NCI-H510A treated with DMSO at 0.1 percent for 48 hours (cell line): ENCODE measurements around the gene PIGBOS1.
"Not testable (repeated sequence)": the region's sequence is repeated elsewhere in the genome, so short reads cannot be mapped to it uniquely, and the experiment has no call there.

ENCODE experiments used
- DNase-seq: peaks from one replicate; lab custom pipeline; 2025; lab: John Stamatoyannopoulos, UW

PIGBOS1 gene

DNA sequence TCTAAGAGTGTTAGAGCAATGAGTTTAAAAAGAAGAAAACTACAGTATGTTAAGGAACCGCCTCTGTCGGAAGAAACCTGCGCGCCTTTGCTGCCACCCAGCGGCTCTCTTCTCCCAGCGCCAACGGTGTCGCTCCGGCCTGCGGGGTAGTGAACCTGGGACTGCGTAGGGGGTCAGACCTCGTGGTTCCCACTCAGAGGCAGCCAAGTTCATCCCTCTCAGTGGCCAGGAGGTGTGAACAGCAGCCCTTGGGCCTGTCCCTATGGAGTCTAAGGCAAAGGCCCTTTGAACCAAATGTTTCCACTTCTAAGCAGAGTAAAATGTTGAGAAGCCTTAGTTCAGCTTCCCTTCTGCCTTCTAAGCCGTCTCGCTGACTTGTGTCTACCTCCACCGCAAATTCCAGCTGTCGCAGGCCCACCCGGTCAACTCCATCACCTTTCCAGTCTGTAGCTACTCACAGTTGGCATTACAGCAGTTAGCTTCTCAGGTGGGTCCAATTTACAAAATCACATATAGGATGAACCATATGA lies 28.3 kb downstream of the PIGBOS1 start:
- DNase-seq: peak; percentile 64

DNA sequence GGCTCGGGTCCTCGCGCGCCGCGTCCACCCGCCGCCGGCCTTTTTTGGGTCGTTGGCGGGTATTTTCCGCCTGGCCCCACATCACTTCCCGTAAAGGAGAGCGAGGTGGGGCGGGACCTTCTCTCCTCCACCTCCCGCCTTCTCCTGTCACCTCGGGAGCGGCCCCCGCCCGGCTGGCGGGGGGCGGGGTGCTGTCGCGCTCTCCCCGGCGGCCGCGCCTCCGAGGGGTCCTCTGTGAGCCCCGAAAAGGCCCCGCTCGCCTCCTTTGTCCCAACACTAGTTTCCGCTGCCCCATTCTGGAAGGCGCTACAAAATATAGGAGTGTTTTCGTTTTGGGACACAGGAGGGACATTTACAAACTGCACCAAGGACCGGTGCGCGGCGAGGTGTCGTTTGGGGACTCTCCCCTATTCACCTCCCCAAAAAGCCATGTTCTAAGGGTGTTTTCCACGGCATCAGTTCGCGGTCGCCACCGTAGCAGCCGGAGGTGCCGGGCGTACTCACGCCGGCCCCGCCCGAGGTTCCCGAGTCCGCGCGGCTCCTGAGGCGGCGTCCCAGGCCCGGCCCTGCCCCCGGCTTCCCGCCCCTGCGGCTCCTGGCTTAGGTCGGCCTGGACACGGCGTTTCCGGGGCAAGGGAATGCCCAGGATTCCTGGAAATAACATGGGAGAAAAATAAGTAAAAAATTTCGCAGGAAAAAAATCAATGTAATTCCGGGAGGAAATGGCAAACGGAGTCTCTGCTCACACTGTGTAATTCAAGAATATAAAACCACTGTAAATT lies 29.0 kb downstream of the PIGBOS1 start, which contains the start of gene RAB27A:
RAB27A (minus strand) TSS at position 68 of the 782 bp plus-strand sequence. CDS start 54,879 bp downstream, outside the sequence.
- DNase-seq: peak; percentile 3

DNA sequence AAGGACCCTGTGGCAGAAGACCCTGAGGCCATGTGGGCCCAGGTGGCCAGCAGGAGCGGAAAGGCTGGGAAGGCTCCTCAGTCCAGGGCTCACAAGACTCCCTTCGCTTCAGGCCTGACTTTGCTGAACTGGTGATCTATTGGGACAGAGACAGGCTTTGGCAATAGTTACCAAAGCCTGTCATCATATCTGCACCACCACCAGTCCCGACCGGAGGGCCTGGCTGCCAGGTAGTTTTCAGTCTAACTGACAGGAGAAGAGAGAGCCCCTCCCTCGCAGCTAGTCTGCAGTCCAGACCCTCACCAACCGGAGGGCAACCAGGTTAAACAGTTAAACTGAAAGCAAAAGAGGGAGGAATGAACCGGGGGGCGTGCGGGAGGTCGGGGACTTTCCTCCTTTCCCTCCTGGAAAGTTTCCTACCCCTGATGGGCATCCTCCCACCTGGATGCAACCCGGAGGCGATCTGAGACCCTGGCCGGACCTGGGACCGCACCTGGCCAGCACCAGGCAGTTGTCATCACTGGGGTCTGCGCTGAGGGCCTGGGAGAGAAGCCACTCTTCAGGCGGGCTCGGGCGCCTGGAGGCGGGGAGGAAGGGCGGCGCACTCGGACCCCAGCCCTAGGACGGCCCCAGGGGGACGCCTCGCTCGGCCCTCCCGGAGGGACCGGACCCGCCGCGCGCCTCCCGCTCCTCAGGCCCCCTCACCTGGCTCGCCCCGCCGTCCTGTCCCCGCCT lies 29.7 kb downstream of the PIGBOS1 start:
- DNase-seq: peak; percentile 1

DNA sequence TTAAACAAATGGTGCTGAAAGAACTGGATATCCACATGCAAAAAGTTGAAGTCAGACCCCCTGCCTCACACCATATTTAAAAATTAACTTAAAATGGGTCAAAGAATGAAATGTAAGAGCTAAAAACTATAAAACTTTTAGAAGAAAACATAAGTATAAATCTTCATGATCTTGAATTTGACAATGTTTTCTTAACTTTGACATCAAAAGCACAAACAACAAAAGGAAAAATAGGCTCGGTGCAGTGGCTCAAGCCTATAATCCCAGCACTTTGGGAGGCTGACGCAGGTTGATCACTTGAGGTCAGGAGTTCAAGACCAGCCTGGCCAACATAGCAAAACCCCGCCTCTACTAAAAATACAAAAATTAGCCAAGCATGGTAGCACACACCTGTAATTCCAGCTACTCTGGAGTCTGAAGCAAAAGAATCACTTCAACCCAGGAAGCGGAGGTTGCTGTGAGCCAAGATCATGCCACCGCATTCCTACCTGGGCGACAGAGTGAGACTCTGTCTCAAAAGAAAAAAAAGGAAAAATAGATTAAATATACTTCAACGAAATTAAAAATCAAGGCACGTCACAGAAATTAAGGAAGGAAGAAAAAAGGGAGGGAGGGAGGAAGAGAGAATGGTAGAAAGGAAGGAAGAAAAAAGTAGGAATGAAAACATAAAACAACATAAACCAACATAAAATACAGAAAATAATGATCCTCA lies 30.8 kb downstream of the PIGBOS1 start:
- DNase-seq: no peak

DNA sequence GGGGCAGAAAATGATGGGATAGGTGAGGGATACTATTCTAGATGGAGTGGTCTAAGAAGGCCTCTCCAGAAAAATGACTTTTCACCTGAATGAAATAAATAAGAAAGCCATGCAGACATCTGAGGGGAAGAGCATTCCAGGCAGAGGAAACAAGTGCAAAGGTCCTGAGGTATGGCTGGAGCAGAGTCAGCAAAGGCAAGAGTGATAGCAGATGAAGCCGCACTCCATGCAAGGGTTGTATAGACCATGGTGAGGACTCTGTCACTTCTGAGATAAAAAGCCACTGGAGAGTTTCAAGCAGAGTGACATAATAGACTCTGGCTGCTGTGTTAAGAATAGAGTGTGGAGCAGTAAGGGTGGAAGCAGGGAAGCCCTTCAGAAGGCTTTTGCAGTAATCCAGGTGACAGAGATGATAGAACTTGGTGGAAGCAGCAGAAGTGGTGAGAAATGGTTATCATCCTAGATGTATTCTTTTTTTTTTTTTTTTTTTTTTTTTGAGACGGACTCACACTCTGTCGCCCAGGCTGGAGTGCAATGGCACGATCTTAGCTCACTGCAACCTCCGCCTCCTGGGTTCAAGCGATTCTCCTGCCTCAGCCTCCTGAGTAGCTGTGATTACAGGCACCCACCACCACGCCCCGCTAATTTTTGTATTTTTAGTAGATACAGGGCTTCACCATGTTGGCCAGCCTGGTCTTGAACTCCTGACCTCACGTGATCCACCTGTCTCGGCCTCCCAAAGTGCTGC lies 32.3 kb downstream of the PIGBOS1 start:
- not testable (repeated sequence) for DNase-seq

DNA sequence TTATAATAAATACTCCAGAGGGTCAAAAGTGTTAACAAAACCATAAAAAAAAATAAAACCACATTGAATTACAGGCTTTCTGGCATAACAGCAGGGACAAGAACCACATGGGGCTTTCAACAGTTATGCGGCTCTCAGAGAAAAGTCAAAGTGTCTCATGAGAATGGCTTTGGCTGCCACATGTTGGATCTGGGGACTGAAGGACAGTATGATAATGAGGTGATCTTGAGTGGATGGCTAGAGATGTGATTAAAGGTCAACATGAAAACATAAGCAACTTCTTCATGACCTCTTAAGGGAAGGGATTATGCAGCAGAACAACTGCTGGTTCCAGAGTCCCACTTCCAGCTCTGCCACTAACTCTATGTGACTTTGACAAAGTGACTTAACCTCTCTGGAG lies 34.5 kb downstream of the PIGBOS1 start:
- DNase-seq: no peak

DNA sequence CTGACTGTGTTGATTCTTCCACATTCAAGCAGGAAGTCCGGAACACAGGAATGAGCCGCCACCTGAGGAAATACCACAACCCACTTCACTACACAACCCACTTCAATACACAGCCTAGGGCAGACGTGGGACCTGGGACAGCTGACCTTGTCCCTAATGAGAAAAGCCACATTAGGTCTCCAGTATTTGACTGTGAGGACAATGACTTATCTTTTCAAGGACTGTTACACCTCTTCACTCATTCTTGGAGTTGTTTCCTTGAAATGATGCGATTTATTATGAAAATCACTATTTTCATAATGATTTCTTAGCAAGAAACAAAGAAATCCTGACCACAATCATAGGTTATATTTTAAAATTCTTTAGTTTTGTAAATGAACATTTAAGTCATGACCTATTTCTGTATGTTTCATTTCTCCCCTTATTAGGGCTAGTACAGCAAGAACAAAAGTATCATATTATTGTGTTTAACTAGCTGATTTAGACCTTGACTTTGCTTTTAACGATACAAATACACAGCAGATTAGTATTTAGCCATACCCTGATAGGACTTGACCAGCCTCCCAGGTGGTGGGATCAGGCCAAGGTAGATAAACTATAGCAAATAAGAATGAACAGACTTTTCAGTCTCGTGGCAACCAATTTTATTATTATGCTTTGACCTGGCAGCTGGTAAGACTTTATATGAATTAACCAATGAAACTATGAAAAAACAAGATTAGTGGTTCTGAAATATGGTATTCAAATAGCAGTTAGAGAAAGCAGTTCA lies 35.4 kb downstream of the PIGBOS1 start:
- DNase-seq: no peak

DNA sequence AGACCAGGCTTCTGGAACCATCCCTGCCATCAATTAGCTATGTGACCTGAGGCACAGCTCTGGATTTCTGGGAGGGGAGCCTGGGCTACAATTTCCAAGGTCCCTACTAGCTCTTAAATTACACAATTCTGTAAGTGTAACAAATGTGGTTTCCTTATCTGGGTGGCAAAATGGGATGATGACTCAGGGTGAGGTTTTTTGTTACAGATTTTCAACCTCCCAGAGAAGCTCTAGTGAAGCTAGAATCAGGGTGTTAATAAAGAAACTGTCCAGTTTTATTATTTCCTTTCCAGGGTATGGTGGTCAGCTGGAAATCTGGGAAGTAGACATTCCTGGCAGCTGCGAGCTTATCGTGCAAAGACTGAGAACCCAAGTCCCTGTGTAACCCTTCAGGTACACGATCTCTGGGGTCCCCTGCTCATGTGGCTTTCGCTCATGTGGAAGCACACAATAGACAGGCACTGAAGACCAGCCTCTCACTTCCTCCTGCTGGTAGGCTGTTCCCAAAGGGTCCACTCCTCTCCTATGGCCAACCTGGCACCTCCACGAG lies 36.6 kb downstream of the PIGBOS1 start:
- DNase-seq: no peak

DNA sequence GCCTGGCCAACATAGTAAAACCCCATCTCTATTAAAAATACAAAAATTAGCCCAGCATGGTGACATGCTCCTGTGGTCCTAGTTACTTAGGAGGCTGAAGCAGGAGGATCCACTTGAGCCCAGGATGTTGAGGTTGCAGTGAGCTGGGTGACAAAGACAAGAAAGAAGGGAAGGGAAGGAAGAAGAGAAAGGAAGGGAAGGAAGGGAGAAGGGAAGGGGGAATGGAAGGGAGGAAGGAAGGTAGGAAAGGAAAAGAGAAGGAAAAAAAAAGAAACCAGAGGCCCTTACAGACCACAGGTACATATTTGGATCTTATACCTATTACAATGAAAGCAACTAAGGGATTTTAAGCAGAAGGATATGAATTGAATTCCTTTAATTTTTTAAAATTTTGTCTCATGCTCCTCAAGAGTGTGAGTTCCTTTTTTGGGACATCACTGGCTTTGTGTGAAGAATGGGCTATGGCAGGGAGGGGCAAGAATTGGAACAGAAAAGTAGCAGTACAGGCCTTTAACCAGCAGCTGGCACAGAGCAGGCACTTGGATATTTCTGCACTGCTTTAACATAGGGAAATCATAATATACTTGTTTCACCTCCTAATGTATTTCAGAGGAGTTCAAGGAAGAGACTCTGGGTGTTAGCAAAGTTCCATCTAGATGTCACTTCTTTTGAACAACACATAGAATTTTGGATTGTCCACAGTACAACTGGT lies 37.2 kb downstream of the PIGBOS1 start:
- no peak for DNase-seq

DNA sequence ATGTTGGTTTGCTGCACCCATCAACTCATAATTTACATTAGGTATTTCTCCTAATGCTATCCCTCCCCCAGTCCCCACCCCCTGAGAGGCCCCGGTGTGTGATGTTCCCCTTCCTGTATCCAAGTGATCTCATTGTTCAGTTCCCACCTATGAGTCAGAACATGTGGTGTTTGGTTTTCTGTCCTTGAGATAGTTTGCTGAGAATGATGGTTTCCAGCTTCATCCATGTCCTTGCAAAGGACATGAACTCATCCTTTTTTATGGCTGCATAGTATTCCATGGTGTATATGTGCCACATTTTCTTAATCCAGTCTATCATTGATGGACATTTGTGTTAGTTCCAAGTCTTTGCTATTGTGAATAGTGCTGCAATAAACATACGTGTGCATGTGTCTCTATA lies 38.3 kb downstream of the PIGBOS1 start:
- DNase-seq: not testable (repeated sequence)

DNA sequence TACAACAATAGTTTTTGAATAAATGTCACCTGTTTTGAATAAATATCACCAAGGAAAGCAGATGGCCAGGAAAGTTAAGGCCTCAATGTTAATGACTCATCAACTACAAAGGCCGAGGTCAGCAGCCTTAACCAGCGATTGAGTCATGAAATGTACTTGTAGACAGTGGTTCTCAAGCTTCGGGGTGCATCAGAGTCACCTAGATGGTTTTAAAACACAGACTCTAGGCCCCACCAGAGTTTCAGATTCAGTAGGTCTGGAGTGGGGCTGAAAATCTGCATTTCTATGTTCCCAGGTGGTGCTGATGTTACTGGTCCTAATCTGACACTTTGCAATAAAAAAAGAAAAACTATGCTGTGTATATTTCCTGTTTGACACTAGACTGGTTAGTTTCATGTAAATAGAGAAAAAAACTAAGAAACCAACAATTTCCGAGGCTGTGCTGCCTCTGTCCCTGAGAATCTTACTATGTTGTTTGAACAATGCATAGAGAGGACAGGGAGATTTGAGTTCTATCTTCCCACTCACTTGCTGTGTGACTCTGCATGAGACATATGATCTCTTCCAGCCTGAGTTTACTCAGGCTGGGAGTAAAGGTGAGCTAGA lies 39.1 kb downstream of the PIGBOS1 start:
- no peak for DNase-seq

DNA sequence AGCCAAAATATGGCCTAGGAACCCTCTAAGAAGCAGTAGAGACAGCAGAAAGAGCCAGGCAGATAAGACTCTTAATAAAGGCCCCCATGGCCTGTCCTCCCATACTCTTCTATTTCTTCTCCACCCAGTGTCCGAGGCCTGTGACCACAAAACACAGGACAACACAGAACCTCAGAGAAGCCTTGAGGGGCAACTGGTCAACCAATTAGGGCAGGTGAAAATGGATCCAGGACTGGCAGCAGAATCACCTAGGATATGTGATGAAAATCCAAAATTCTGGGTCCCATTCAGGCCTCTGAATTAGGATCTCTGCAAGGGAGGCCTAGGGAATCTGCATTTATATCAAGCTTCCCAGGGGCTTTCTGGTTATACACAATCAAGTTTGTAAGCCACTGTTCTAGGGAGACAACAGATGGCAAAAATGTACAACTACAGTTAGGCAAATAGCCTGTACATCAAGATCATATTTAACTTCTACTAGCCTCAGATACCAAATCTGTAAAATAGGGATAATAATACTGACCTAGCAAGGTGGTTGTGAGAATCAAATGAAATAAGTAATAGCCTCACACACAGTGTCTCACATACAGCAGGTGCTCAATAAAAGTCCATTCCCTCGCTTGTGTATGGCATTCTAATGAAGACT lies 39.7 kb downstream of the PIGBOS1 start:
- no peak for DNase-seq

DNA sequence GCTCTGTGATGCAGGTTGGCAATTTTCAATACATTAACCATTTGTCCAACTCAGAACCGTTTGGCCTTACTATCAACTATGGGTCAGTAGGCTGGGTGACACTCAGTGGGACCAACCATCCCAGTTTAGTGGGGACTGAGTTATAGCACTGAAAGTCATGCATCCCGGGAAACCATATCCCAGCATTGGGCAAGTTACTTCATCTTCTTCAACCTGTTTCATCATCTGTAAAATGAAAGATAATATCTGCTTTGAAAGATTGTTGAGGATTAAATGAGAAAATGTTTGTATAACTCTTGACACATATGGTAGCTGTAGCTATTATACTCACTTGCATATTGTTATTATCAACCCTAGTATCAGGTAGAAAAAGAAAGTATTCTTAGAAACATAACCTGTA lies 41.2 kb downstream of the PIGBOS1 start:
- DNase-seq: no peak

DNA sequence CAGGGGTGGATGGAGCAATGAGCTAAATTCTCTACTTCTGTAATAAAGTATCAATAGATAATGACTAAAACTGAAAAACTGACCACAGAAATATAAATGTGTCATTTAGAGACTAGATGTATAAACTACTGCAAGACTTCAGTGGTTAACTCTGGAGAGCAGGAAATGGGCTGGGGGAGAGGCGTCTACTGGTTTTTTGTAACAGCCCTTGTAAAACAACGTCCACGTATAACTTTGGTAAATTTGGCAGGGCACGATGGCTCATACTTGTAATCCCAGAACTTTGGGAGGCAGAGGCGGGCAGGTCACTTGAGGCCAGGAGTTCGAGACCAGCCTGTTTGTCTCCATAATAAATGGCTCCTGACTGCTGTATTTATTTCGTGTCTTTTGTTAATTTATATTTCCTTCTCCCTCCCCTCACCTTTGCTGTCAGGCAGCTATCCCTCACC lies 41.8 kb downstream of the PIGBOS1 start:
- DNase-seq: no peak

DNA sequence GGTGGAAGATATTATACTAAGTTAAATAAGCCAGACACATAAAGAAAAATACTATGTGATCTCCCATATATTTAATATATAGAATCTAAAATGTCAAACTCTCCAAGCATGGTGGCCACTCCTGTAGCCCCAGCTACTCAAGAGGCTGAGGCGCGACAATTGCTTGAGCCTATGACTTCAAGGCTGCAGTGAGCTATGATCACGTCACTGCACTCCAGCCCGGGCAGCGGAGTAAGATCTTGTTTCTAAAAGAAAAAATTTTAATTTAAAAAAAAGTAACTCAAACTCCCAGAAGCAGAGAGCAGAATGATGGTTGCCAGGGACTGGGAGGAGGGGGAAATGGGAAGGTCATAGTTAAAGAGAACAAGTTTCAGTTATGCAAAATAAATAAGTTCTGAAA lies 42.6 kb downstream of the PIGBOS1 start:
- no peak for DNase-seq

DNA sequence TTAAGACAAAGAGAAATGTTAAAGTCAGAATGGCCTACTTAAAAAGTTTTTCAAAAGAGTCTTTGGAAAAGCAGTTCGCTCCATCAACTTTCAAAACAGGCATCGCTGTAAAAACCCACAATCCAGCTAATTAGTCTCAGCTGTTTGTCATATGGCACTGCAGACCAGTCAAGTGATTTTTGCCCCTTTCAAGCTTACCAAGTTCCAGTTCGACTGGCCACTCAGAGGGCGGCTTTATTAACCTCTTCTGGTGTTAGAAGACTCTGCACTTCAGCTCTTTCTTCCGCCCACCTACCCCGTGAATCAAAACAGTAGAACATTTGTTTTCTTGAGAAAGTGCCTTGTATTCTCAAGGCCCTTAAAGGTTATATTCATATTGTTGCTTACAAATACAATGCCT lies 48.6 kb downstream of the PIGBOS1 start:
- no peak for DNase-seq

DNA sequence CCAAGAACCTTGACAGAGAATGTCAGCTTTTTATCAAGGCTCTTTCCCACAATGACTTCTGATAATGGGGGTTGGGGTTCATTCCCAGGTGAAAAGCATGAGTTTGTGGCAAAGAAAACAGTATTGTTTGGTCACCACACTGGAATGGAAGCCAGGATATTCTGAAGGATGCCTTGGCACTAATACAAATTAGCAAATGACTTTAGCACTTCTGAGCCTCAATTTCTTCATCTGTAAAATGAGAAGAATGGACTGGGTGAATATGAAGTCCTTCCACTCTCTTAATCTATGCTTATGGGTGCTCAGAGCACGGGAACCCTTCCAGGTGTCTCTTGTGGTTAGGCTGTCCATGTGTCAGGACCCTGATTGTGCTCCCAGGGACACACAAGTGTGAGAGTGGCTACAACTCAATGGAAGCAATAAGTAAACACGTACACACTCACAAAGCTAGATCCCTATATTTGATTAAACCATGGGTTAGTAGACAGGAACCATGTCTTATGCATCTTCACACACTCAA lies 50.7 kb downstream of the PIGBOS1 start:
- DNase-seq: no peak

DNA sequence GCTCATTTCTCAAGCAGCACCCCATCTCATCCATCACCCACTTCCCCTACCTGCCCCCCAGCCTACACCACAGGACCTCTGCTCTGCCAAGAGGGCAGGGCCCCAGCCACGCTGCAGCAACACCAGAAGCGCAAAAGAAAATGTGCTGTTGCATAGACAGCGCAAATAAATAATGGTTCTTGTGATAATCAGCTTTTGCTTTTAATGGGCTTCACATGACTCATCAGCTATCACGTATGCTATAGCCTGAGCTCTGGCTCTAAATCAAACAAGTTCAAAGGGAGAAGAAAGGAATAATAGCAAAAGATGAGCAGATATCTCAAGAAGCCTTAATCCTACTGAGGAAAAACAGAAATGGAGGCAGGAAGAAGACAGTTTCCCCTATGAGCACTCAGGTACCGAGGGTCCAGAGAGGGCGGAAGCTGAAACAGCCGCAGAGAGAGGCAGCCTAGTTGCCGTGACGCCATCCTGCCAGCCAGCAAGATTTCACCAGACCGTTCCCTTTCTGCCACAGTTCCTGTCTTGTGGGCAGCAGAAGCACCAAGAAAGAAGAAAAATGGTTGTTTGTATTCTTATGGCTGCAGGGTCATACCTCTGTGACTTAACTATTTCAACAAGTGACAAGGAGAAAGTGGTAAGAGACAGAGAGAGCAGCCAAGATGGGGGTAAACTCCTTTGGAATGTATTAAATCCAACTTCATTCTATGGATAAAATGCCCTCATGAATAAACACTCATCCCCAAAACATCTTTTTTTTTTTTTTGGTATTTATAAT lies 51.3 kb downstream of the PIGBOS1 start:
- no peak for DNase-seq
